ENCODE results near the gene LYG2.
"Not testable (repeated sequence)": the region's sequence is repeated elsewhere in the genome, so short reads cannot be mapped to it uniquely, and the experiment has no call there.

The LYG2 gene

GRCh38 chr2:99198103-99198841 is 57.2 kb downstream of the LYG2 start:
- peaks cover 3% of the 10 kb centered on the region; the same call in 1 of the 2 replicates for H3K9me3 ChIP-seq (ENCODE audit: insufficient read depth, low read length)
- H3K9ac ChIP-seq (ENCODE audit: insufficient read length, low read depth), result no peak overlapping the region
- H3K4me3 ChIP-seq (ENCODE audit: insufficient read length, low read depth), result no peak overlapping the region
- TF ChIP-seq YY1 (IDR thresholded peaks at IDR 0.05; ENCODE audit: insufficient read depth, insufficient read length), result no peak
- no peak for TF ChIP-seq SUZ12 (IDR thresholded peaks at IDR 0.05; ENCODE audit: extremely low read depth, insufficient read depth, insufficient read length)
- no peak for TF ChIP-seq ZNF274 (IDR thresholded peaks at IDR 0.05; ENCODE audit: low read depth, low read length)
- peaks cover 72% of the 10 kb centered on the region for H3K36me3 ChIP-seq (ENCODE audit: insufficient read depth, insufficient read length, low read length)
- H3K4me1 ChIP-seq (ENCODE audit: insufficient read depth, insufficient read length), result no peaks in the 10 kb centered on the region
- DNase-seq (ENCODE audit: low read depth, low spot score), result no peak
- no peaks in the 10 kb centered on the region for H3K27me3 ChIP-seq (ENCODE audit: insufficient read depth, insufficient read length)

DNA sequence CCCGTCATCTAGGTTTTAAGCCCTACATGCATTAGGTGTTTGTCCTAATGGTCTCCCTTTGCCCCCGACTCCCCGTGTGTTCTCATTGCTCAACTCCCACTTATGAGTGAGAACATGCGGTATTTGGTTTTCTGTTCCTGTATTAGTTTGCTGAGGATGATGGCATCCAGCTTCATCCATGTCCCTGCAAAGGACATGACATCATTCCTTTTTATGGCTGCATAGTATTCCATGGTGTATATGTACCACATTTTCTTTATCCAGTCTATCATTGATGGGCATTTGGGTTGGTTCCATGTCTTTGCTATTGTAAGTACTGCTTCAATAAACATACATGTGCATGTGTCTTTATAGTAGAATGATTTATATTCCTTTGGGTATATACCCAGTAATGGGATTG is 63.1 kb downstream of the LYG2 start:
- H3K4me1 ChIP-seq (ENCODE audit: insufficient read depth, insufficient read length); H3K9ac ChIP-seq (ENCODE audit: insufficient read length, low read depth); DNase-seq (ENCODE audit: low read depth, low spot score); H3K4me3 ChIP-seq (ENCODE audit: insufficient read length, low read depth); H3K27me3 ChIP-seq (ENCODE audit: insufficient read depth, insufficient read length); H3K9me3 ChIP-seq (ENCODE audit: insufficient read depth, low read length): not testable (repeated sequence)
- peaks cover 74% of the 10 kb centered on the region for H3K36me3 ChIP-seq (ENCODE audit: insufficient read depth, insufficient read length, low read length)

Measured in NT2/D1 (cell line).